GM19328 (cell line): ENCODE data around the gene SNAPC4.
"Not testable (repeated sequence)": the region's sequence is repeated elsewhere in the genome, so short reads cannot be mapped to it uniquely, and the experiment has no call there.

ENCODE experiments used
- ATAC-seq: cut with Tn5 transposase; IDR thresholded peaks from one replicate; pipeline ENCODE4 v1.9.1; 2021; ENCODE audit warnings: mild to moderate bottlenecking, moderate library complexity; ENCODE audit not compliant: unreplicated experiment

The SNAPC4 gene

GRCh38 chr9:136409557-136410455 is 9.8 kb upstream of the SNAPC4 start:
- ATAC-seq = peak; percentile 8

DNA sequence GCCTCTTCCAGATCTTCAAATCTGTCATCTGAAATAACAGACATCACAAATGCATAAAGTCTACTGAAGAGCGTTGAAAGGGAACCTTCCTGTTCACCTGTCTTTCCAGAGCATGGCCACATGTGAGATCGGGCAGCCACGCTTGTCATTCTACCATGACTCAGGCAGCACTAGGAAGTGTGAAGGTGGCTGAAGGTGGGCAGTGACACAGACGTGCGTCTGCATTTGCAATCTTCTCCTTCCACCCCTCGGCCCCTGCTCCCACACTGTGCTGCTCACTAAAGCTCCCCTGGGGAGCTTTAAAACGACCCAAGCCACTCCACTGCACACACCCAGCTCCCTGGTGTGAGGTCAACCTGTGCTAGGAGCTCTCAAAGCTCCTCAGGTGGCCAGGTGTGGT is 7.9 kb upstream of the SNAPC4 start:
- no peak for ATAC-seq

- ATAC-seq = not testable (repeated sequence)
These were observed 7.1 kb upstream of the SNAPC4 start for GRCh38 chr9:136407061-136407460.

GRCh38 chr9:136405904-136406303 is 5.9 kb upstream of the SNAPC4 start:
- ATAC-seq = not testable (repeated sequence)

DNA sequence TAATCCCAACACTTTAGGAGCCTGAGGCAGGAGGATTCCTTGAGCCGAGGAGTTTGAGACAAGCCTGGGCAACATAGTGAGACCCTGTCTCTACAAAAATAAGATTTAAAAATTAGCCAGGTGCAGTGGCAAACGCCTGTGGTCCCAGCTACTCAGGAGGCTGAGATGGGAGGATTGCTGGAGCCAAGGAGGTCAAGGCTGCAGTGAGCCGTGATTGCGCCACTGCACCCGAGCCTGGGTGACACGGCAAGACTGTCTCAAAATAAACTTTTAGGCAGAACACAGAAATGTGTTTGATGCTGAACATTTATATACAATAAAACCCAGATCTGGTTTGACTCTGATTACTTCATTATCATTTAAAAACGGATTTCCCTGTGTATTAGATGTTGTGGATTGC is 5.5 kb upstream of the SNAPC4 start:
- no peak for ATAC-seq

GRCh38 chr9:136404801-136405136 is 4.8 kb upstream of the SNAPC4 start:
- no peak for ATAC-seq

GRCh38 chr9:136403915-136404800 is 4.2 kb upstream of the SNAPC4 start:
- ATAC-seq = no peak

GRCh38 chr9:136403538-136403914 is 3.6 kb upstream of the SNAPC4 start:
- ATAC-seq = no peak

DNA sequence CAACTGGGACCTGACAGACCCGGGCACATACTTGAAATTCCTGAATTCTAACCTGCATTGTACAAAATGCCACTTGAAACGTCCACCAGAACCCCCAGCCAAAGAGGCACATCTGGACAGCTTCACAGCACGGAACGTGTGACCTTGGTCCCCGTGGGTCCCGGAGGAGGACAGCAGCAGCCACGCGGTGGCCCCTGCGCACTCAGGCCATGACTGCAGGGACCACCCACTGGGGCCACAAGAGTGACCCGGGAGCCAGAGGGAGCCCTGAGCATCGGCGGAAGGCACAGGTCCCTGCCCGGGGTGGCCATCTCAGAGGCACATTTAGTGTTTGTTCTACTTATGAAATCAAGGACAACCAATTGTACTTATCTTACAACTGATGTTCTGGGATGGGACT is 2.1 kb upstream of the SNAPC4 start:
- no peak for ATAC-seq

- ATAC-seq = no peak
These were observed 1.4 kb upstream of the SNAPC4 start for GRCh38 chr9:136401173-136401922.

- peak; percentile 19 for ATAC-seq
These were observed 563 bp downstream of the SNAPC4 start for GRCh38 chr9:136399176-136400037.

- ATAC-seq = no peak
These were observed 1.7 kb downstream of the SNAPC4 start for GRCh38 chr9:136398286-136398685.

- no peak for ATAC-seq
These were observed 2.3 kb downstream of the SNAPC4 start for GRCh38 chr9:136397643-136398042.

- no peak for ATAC-seq
These were observed 3.8 kb downstream of the SNAPC4 start for GRCh38 chr9:136396219-136396515.

DNA sequence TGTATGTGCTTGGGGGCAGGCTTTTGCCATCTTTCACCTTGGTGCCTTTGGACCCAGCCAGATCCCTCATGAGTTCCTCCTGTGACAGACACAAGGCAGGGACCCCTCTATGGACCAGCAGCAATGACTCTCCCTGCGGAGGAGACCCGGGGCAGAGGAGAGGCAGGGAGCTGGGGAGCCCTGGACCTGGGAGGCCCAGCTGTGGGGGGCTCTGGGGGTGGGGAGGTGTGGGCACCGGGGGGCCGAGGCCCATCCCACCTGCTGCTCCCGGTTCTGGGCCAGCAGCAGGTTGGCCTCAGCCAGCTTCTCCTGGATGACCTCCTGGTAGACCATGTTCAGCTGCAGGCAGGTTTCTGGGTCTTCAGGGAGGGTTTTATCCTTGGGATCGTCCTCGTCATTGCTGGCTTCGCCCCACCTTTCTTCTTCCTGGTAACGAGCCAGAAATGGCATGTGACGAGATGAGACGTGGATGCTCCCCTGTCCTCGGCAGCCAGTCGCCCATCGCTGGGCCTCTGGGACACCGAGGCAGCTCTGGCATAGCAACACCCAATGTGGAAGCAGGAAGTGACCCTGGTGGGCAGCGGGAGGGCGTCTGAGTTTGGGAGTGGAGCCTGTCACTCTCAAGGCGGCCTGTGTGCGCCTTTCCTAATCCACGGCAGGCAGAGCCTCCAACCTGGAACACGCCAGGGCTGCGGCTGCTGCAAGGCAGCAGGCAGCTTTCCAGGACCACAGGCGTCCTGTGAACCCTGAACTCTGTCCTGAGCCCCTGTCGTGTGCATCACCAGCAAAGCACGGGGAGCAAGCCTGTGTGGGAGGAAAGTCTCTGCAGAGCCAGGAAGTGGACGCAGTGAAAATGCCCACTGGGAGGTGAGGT is 4.4 kb downstream of the SNAPC4 start:
- ATAC-seq = no peak

GRCh38 chr9:136395020-136395340 is 5.0 kb downstream of the SNAPC4 start:
- ATAC-seq = no peak

DNA sequence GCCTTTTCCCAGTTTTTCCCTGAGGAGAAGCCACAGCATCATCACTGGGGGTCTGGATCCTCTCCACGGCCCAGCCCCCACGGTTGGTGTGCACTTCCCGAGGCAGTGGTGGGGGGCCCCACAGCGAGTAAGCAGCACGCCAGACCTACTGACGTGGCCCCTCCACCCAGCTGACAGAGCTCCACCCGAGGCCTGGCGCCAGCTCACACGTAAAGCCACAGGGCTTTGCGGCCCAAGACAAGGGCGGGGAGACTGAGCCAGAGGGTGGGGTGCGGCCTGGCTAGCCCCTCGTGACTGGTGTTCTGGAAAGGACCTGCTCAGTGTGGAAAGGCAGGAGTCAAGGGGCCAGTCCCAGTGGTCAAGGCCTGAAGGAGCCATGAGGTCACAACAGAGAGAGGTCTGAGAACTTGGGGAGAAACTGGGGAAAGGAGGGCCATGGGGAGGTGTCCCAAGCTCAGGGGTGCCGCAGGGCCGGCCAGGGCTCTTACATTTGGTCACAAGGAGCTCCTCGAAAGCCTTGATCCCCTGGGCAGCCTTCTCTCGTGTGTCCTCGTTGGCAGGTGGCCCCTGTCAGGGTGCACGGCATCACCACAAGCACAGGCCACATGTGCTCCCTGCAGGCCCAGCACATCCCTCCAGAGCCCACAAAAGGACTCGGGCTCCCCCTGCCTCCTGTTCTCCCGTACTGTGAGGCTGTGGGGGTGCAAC is 5.5 kb downstream of the SNAPC4 start:
- ATAC-seq = no peak

DNA sequence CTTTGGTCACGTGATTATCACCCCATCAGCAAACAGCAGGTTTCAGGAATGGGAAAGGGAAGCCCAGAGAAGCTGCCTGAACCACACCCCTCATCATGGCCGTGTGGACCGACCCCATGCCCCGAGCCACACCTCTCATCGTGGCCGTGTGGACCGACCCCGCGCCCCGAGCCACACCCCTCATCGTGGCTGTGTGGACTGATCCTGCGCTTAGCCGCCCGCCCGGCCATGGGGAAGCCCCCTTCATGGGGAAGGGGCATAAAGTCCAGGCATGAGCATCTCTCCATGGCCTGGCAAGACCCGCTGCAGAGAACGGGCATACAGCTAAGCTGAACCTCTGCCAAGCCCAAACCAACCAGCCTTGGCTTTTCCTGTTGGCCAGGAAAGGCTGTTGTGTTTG is 6.4 kb downstream of the SNAPC4 start:
- ATAC-seq = no peak
